Gastroesophageal sphincter (tissue), 3 donors: ENCODE data around the gene SNX6.
"Not testable (repeated sequence)": the region's sequence is repeated elsewhere in the genome, so short reads cannot be mapped to it uniquely, and the experiment has no call there.

Experiments
- CTCF ChIP-seq, 4 experiments: fragments of 200-600 bp in 2 of 4; fragments of 450-650 bp in 2 of 4; sonication (generic) in 1 of 4; IDR thresholded peaks; one replicate each; pipeline ENCODE4 v1.5.1; 2017 to 2019; ENCODE audit warnings: antibody characterized with exemption in 4 of 4, mild to moderate bottlenecking in 2 of 4, moderate library complexity in 2 of 4
- EP300 ChIP-seq: sonication (generic); formaldehyde crosslinking; IDR thresholded peaks from one replicate; pipeline ENCODE4 v1.6.1; 2017; ENCODE audit warnings: antibody characterized with exemption, mild to moderate bottlenecking
- POLR2A ChIP-seq, 2 donors: fragments of 450-650 bp; IDR thresholded peaks; one replicate each; pipeline ENCODE4 v1.6.1; 2017; ENCODE audit warnings: antibody characterized with exemption in 2 of 2, mild to moderate bottlenecking in 2 of 2, moderate library complexity in 1 of 2
- POLR2AphosphoS5 ChIP-seq: sonication (generic); formaldehyde crosslinking; IDR thresholded peaks from one replicate; pipeline ENCODE4 v1.6.1; 2017; ENCODE audit warnings: antibody characterized with exemption

GRCh38 chr14:34634360-34634771 is 4.4 kb upstream of the SNX6 start:
- not testable (repeated sequence) for TF ChIP-seq POLR2AphosphoS5; CTCF (IDR thresholded peaks at IDR 0.05); EP300; POLR2A (IDR thresholded peaks at IDR 0.05)
